NB4 (cell line): ENCODE results near the gene PALM.

ENCODE experiments used
- DNase-seq: peaks from one replicate; pipeline ENCODE4 v3.0.0; 2010; ENCODE audit warnings: low read depth
- H3K4me3 ChIP-seq: one replicate; pipeline ENCODE4 v1.5.1; 2011; ENCODE audit warnings: mild to moderate bottlenecking, low read depth, low read length, moderate library complexity
- MYC ChIP-seq: IDR thresholded peaks from 2 replicates; pipeline ENCODE4 v1.6.1; 2011; ENCODE audit warnings: low read depth, low read length
- POLR2A ChIP-seq: IDR thresholded peaks from 2 replicates; pipeline ENCODE4 v1.6.1; 2011; ENCODE audit warnings: mild to moderate bottlenecking; ENCODE audit not compliant: insufficient read length; ENCODE audit errors: extremely low read depth
- TF ChIP-seq, protein P1 (sequence below): IDR thresholded peaks from one replicate; pipeline ENCODE4 v1.5.1; 2012; ENCODE audit warnings: low read depth, low read length
- TF ChIP-seq, protein P2 (sequence below): IDR thresholded peaks from 2 replicates; pipeline ENCODE4 v1.6.1; 2011; ENCODE audit warnings: low read depth, low read length

The PALM gene, protein sequence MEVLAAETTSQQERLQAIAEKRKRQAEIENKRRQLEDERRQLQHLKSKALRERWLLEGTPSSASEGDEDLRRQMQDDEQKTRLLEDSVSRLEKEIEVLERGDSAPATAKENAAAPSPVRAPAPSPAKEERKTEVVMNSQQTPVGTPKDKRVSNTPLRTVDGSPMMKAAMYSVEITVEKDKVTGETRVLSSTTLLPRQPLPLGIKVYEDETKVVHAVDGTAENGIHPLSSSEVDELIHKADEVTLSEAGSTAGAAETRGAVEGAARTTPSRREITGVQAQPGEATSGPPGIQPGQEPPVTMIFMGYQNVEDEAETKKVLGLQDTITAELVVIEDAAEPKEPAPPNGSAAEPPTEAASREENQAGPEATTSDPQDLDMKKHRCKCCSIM

GRCh38 chr19:708154-709143 lies at the start of gene PALM:
PALM (plus strand) TSS chr19:708935; CDS start chr19:709147, 212 bp downstream.
- no peak within 1 kb of the TSS for H3K4me3 ChIP-seq
- TF ChIP-seq, protein P1, sequence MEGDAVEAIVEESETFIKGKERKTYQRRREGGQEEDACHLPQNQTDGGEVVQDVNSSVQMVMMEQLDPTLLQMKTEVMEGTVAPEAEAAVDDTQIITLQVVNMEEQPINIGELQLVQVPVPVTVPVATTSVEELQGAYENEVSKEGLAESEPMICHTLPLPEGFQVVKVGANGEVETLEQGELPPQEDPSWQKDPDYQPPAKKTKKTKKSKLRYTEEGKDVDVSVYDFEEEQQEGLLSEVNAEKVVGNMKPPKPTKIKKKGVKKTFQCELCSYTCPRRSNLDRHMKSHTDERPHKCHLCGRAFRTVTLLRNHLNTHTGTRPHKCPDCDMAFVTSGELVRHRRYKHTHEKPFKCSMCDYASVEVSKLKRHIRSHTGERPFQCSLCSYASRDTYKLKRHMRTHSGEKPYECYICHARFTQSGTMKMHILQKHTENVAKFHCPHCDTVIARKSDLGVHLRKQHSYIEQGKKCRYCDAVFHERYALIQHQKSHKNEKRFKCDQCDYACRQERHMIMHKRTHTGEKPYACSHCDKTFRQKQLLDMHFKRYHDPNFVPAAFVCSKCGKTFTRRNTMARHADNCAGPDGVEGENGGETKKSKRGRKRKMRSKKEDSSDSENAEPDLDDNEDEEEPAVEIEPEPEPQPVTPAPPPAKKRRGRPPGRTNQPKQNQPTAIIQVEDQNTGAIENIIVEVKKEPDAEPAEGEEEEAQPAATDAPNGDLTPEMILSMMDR, result no peak
- TF ChIP-seq, protein P2, sequence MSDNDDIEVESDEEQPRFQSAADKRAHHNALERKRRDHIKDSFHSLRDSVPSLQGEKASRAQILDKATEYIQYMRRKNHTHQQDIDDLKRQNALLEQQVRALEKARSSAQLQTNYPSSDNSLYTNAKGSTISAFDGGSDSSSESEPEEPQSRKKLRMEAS, result no peak
- TF ChIP-seq POLR2A, result no peak
- TF ChIP-seq MYC, result no peak
- peak; percentile 37 for DNase-seq

- TF ChIP-seq POLR2A, result no peak
- TF ChIP-seq, protein P1, result no peak
- no peak for TF ChIP-seq MYC
- TF ChIP-seq, protein P2, result no peak
- H3K4me3 ChIP-seq, result peak overlapping the region; percentile 80
- DNase-seq, result no peak
These were observed 47.8 kb upstream of the PALM start for GRCh38 chr19:660793-661426.

DNA sequence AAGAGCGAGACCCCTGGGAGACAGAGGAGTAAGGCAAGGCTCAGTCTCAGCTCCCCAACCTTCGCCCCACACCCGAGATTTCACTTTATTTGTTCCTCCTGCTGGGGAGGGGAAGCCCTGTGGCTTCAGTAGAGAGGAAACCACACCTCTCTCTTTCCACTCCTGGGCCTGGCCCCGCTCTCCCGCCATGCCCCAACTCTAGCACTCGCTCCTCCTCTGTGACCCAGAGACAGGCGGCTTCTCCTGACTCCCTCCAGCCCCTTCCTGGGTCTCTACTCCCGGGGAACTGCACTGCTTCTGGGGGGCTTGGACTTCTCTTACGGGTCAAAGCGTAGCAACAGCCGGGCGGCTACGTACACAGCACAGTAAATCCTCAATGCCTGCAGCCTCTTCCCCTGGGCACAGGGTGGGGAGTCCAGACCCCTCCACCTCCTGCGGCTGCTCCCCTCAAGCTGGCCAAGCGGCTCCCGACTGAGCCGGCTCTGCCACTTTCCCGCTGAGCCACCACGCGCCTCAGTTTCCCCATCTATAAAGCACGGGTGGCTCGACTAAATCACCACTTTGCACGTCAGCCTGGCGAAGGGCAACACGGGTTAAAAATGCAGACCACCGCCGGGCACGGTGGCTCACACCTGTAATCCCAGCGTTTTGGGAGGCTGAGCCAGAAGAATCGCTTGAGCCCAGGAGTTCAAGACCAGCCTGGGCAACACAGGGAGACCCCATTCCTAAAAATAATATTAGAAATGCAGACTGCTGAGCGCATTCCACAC lies 47.1 kb upstream of the PALM start:
- TF ChIP-seq POLR2A (no peak), MYC (no peak)
- TF ChIP-seq, protein P2, result no peak
- TF ChIP-seq, protein P1, result no peak
- DNase-seq, result peak; percentile 54
- H3K4me3 ChIP-seq, result peak overlapping the region; percentile 80

GRCh38 chr19:662207-662961 lies 46.4 kb upstream of the PALM start:
- peak overlapping the region; percentile 80 for H3K4me3 ChIP-seq
- TF ChIP-seq POLR2A (peak; percentile 21), MYC (peak; percentile 43; the same call in 1 of the 2 replicates)
- TF ChIP-seq, protein P1, result no peak
- TF ChIP-seq, protein P2, result peak; percentile 53; the same call in 1 of the 2 replicates
- DNase-seq, result peak; percentile 63
